Measurements from ENCODE around the gene PIANP. TPM values are rescaled to one million over a fixed set of nuclear protein-coding genes. Genes with fewer than 3 reads are reported as not detected.
"Not testable (repeated sequence)": the region's sequence is repeated elsewhere in the genome, so short reads cannot be mapped to it uniquely, and the experiment has no call there.

Gene PIANP
- not detected for total RNA-seq (ENCODE audit: insufficient read depth, low replicate concordance)

- DNase-seq (ENCODE audit: low spot score), result peak; percentile 61
These were observed at the start of gene PIANP for GRCh38 chr12:6700646-6701051. TSS of gene PIANP (minus strand) at chr12:6700815. CDS start at chr12:6698061, 2,754 bp downstream.

- no peak for DNase-seq (ENCODE audit: low spot score)
These were observed 48.1 kb upstream of the PIANP start for GRCh38 chr12:6748761-6749160.

GRCh38 chr12:6747216-6747615, 46.6 kb upstream of the PIANP start:
- no peak for DNase-seq (ENCODE audit: low spot score)

- DNase-seq (ENCODE audit: low spot score), result no peak
These were observed 45.3 kb upstream of the PIANP start for GRCh38 chr12:6745741-6746525.

GRCh38 chr12:6743300-6743699, 42.7 kb upstream of the PIANP start:
- DNase-seq (ENCODE audit: low spot score), result not testable (repeated sequence)

- no peak for DNase-seq (ENCODE audit: low spot score)
These were observed 42.2 kb upstream of the PIANP start for GRCh38 chr12:6742834-6743233.

- DNase-seq (ENCODE audit: low spot score), result not testable (repeated sequence)
These were observed 41.5 kb upstream of the PIANP start for GRCh38 chr12:6742080-6742479.

- DNase-seq (ENCODE audit: low spot score), result no peak
These were observed 36.1 kb upstream of the PIANP start for GRCh38 chr12:6736754-6737153.

GRCh38 chr12:6735448-6736191, 35.0 kb upstream of the PIANP start:
- peak; percentile 84 for DNase-seq (ENCODE audit: low spot score)

- no peak for DNase-seq (ENCODE audit: low spot score)
These were observed 34.1 kb upstream of the PIANP start for GRCh38 chr12:6734506-6735387.

GRCh38 chr12:6730169-6730568, 29.6 kb upstream of the PIANP start:
- no peak for DNase-seq (ENCODE audit: low spot score)

- DNase-seq (ENCODE audit: low spot score), result no peak
These were observed 28.6 kb upstream of the PIANP start for GRCh38 chr12:6729186-6729585.

- DNase-seq (ENCODE audit: low spot score), result no peak
These were observed 24.7 kb upstream of the PIANP start for GRCh38 chr12:6725350-6725749.

GRCh38 chr12:6724409-6724797, 23.8 kb upstream of the PIANP start:
- no peak for DNase-seq (ENCODE audit: low spot score)

- DNase-seq (ENCODE audit: low spot score), result peak; percentile 99
These were observed 23.2 kb upstream of the PIANP start, which contains the start of gene COPS7A for GRCh38 chr12:6723607-6724408. TSS of gene COPS7A (plus strand) at chr12:6724046. CDS start at chr12:6724657, 611 bp downstream.

- no peak for DNase-seq (ENCODE audit: low spot score)
These were observed 22.2 kb upstream of the PIANP start for GRCh38 chr12:6722863-6723262.

GRCh38 chr12:6716874-6717437, 16.3 kb upstream of the PIANP start:
- DNase-seq (ENCODE audit: low spot score), result no peak

GRCh38 chr12:6716031-6716873, 15.6 kb upstream of the PIANP start:
- DNase-seq (ENCODE audit: low spot score), result not testable (repeated sequence)

- no peak for DNase-seq (ENCODE audit: low spot score)
These were observed 8.4 kb upstream of the PIANP start for GRCh38 chr12:6708960-6709394.

All from umbilical cord (tissue), 2 donors.